ENCODE data around the gene SYNE4. TPM values are rescaled to one million over a fixed set of nuclear protein-coding genes. Genes with fewer than 3 reads are reported as not detected.
"Not testable (repeated sequence)": the region's sequence is repeated elsewhere in the genome, so short reads cannot be mapped to it uniquely, and the experiment has no call there.

Gene SYNE4
- total and polyA plus RNA-seq, 4 experiments from 2014 or later, result 0.25 to 5.0 (median 4.8) TPM; not detected in 1

GRCh38 chr19:35959040-35959967 is 49.3 kb downstream of the SYNE4 start:
- peak; percentile 85 to 87 (median 87) for DNase-seq
- Mint-ChIP-seq H3K27me3 (peaks cover 0 to 3% of the 10 kb centered on the region in 2 donors), H3K27ac (peak overlapping the region in 5 of 7 donors; percentile 29 to 77 (median 60)), H3K36me3 (no peaks in the 10 kb centered on the region), H3K4me1 (peaks cover 21 to 56% (median 32%) of the 10 kb centered on the region in 4 donors), H3K9me3 (peaks cover 0 to 5% (median 0%) of the 10 kb centered on the region in 8 donors), H3K4me3 (peak overlapping the region; percentile 66 to 87 (median 80))
- H3K27ac ChIP-seq (ENCODE audit: low read depth, low read length), result peak overlapping the region; percentile 36
- H3K27me3 ChIP-seq (ENCODE audit: insufficient read depth, low read length), result no peaks in the 10 kb centered on the region
- peaks cover 48% of the 10 kb centered on the region for H3K4me1 ChIP-seq (ENCODE audit: insufficient read depth, low read length)
- H3K9me3 ChIP-seq (ENCODE audit: control insufficient read depth in 1 of 2, low read length in 2 of 2), result no peaks in the 10 kb centered on the region
- peak overlapping the region; percentile 52 to 72 for H3K4me3 ChIP-seq (ENCODE audit: low read length in 2 of 2)
- no peaks in the 10 kb centered on the region for H3K36me3 ChIP-seq (ENCODE audit: insufficient read depth, low read length)
- CTCF ChIA-PET (ENCODE audit: partially characterized antibody), result interaction anchor here (0.7 to 2.1 kb wide), 30 partner anchors 8 to 311 kb away, joined by 3 to 11 read pairs (median 4); partner anchors contain the start of genes ALKBH6, COX6B1, PSENEN and SDHAF1
- intact Hi-C loops (cut with micrococcal nuclease), result loop anchor here (1.0 to 5.0 kb wide), 5 partner anchors 23 to 158 kb away; partner anchors contain the start of genes ALKBH6, LRFN3, SDHAF1 and TBCB
- POLR2A ChIA-PET (ENCODE audit: partially characterized antibody), result interaction anchor here (0.7 to 2.8 kb wide), 15 partner anchors 11 to 265 kb away, joined by 3 to 18 read pairs (median 4); partner anchors contain the start of genes ALKBH6, POLR2I, SDHAF1 and THAP8

- peak overlapping the region in 6 of 7 donors; percentile 30 to 75 (median 68) for H3K27ac Mint-ChIP-seq
- peaks cover 0 to 3% of the 10 kb centered on the region in 2 donors for H3K27me3 Mint-ChIP-seq
- H3K27ac ChIP-seq (ENCODE audit: low read depth, low read length), result peak overlapping the region; percentile 36
- H3K4me1 Mint-ChIP-seq, result peaks cover 26 to 62% (median 37%) of the 10 kb centered on the region in 4 donors
- H3K9me3 Mint-ChIP-seq, result peaks cover 0 to 5% (median 0%) of the 10 kb centered on the region in 8 donors
- intact Hi-C loops (cut with micrococcal nuclease), result loop anchor here (1.0 to 5.0 kb wide), 5 partner anchors 22 to 159 kb away; partner anchors contain the start of genes ALKBH6, LRFN3, SDHAF1 and TBCB
- no peaks in the 10 kb centered on the region for H3K27me3 ChIP-seq (ENCODE audit: insufficient read depth, low read length)
- H3K4me1 ChIP-seq (ENCODE audit: insufficient read depth, low read length), result peaks cover 54% of the 10 kb centered on the region
- ChIA-PET POLR2A (ENCODE audit: partially characterized antibody) (interaction anchor here (0.7 to 2.8 kb wide), 14 partner anchors 12 to 264 kb away, joined by 3 to 18 read pairs (median 4); partner anchors contain the start of genes ALKBH6, POLR2I, SDHAF1 and THAP8), CTCF (ENCODE audit: partially characterized antibody) (interaction anchor here (0.7 to 2.1 kb wide), 29 partner anchors 9 to 311 kb away, joined by 3 to 11 read pairs (median 4); partner anchors contain the start of genes ALKBH6, COX6B1, PSENEN and SDHAF1)
- peak overlapping the region; percentile 76 to 87 (median 78) for H3K4me3 Mint-ChIP-seq
- peak overlapping the region; percentile 29 to 72 for H3K4me3 ChIP-seq (ENCODE audit: low read length in 2 of 2)
- DNase-seq, result no peak
- no peaks in the 10 kb centered on the region for H3K36me3 ChIP-seq (ENCODE audit: insufficient read depth, low read length)
- H3K9me3 ChIP-seq (ENCODE audit: control insufficient read depth in 1 of 2, low read length in 2 of 2), result no peaks in the 10 kb centered on the region
- H3K36me3 Mint-ChIP-seq, result no peaks in the 10 kb centered on the region
Observed at GRCh38 chr19:35958660-35959039, 50.0 kb downstream of the SYNE4 start.

GRCh38 chr19:35957411-35957810 is 51.2 kb downstream of the SYNE4 start:
- not testable (repeated sequence) for H3K27me3 ChIP-seq (ENCODE audit: insufficient read depth, low read length); DNase-seq; H3K4me3 ChIP-seq (ENCODE audit: low read length in 2 of 2); H3K9me3 ChIP-seq (ENCODE audit: control insufficient read depth in 1 of 2, low read length in 2 of 2); H3K27me3 Mint-ChIP-seq; H3K9me3 Mint-ChIP-seq; H3K36me3 Mint-ChIP-seq; H3K36me3 ChIP-seq (ENCODE audit: insufficient read depth, low read length); H3K27ac ChIP-seq (ENCODE audit: low read depth, low read length)
- ChIA-PET POLR2A (ENCODE audit: partially characterized antibody) (interaction anchor here (1.9 to 2.6 kb wide), 2 partner anchors 12 to 37 kb away, joined by 12 to 18 read pairs; partner anchors contain the start of gene SDHAF1), CTCF (ENCODE audit: partially characterized antibody) (interaction anchor here (1.9 to 2.1 kb wide), 2 partner anchors 10 to 96 kb away, joined by 7 to 11 read pairs; partner anchors contain the start of gene THAP8)
- intact Hi-C loops (cut with micrococcal nuclease), result loop anchor here (5.0 kb wide), 1 partner anchor 160 kb away; the partner anchor contains the start of gene TBCB
- Mint-ChIP-seq H3K27ac (peak overlapping the region in 6 of 7 donors; percentile 66 to 94 (median 82)), H3K4me1 (peaks cover 34 to 75% (median 48%) of the 10 kb centered on the region in 4 donors), H3K4me3 (peak overlapping the region in 3 of 8 donors; percentile 6 to 33 (median 13))
- H3K4me1 ChIP-seq (ENCODE audit: insufficient read depth, low read length), result peaks cover 67% of the 10 kb centered on the region

DNA sequence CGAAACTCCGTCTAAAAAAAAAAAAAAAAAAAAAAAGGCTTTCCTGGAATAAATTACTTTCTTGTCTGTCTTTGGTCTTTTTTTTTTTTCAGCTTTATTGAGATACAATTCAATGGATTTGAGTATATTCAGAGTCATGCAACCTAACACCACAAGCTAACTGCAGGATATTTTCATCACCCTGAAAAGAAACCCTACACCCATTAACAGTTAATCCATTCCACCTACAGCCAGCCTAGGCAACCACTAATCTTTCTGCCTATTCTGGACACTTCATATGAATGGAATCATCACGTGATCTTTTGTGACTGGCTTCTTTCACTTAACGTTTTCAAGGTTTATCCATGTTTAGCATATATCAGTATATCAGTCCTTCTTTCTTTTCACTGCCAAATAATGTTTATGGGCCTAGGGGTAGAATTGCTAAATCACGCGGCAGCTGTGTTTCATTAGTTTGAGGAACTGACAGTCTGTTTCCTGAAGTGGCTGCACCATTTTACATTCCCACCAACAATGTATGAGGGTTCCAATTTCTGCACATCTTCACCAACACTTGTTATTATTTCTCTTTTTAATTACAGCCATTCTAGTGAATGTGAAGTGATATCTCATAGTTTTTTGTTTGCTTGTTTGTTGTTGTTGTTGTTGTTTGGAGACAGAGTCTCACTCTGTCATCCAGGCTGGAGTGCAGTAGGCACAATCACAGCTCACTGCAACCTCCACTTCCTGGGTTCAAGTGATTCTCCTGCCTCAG is 52.6 kb downstream of the SYNE4 start:
- H3K36me3 Mint-ChIP-seq, result no peaks in the 10 kb centered on the region
- Histone ChIP-seq H3K9me3 (ENCODE audit: control insufficient read depth in 1 of 2, low read length in 2 of 2) (no peaks in the 10 kb centered on the region), H3K27me3 (ENCODE audit: insufficient read depth, low read length) (no peaks in the 10 kb centered on the region), H3K27ac (ENCODE audit: low read depth, low read length) (no peak overlapping the region), H3K4me3 (ENCODE audit: low read length in 2 of 2) (no peak overlapping the region), H3K36me3 (ENCODE audit: insufficient read depth, low read length) (no peaks in the 10 kb centered on the region), H3K4me1 (ENCODE audit: insufficient read depth, low read length) (peaks cover 76% of the 10 kb centered on the region)
- H3K9me3 Mint-ChIP-seq, result peaks cover 0 to 5% (median 0%) of the 10 kb centered on the region in 8 donors
- H3K4me3 Mint-ChIP-seq, result peak overlapping the region in 4 of 8 donors; percentile 21 to 59 (median 42)
- ChIA-PET CTCF (ENCODE audit: partially characterized antibody) (interaction anchor here (1.2 kb wide), 2 partner anchors 74 to 208 kb away, joined by 3 read pairs; partner anchors contain the start of gene LIN37), POLR2A (ENCODE audit: partially characterized antibody) (interaction anchor here (0.6 kb wide), 1 partner anchor 25 kb away, joined by 4 read pairs; no protein-coding TSS in a partner anchor)
- H3K27ac Mint-ChIP-seq, result peak overlapping the region in 6 of 7 donors; percentile 58 to 90 (median 80)
- intact Hi-C loops (cut with micrococcal nuclease), result loop anchor here (5.0 kb wide), 1 partner anchor 161 kb away; the partner anchor contains the start of gene TBCB
- H3K27me3 Mint-ChIP-seq, result no peaks in the 10 kb centered on the region
- DNase-seq, result no peak
- H3K4me1 Mint-ChIP-seq, result peaks cover 40 to 88% (median 54%) of the 10 kb centered on the region in 4 donors

Other genes with a start within 250 kb of the SYNE4 start
- gene ARHGAP33, start 233.2 kb downstream of the SYNE4 start, total RNA-seq, result 10 to 100 TPM; 15.8 to 19.4 TPM
- under 1 TPM in 1 of 2 donors, not detected in 1; 0.29 TPM for gene ARHGAP33, start 233.2 kb downstream of the SYNE4 start, polyA plus RNA-seq
- not detected for gene PRODH2, start 196.0 kb downstream of the SYNE4 start, total RNA-seq
- not detected for gene PRODH2, start 196.0 kb downstream of the SYNE4 start, polyA plus RNA-seq
- not detected for gene NPHS1, start 156.3 kb downstream of the SYNE4 start, total RNA-seq
- gene NPHS1, start 156.3 kb downstream of the SYNE4 start, polyA plus RNA-seq, result not detected
- not detected for gene KIRREL2, start 151.9 kb downstream of the SYNE4 start, total RNA-seq
- under 1 TPM in 1 of 2 donors, not detected in 1; 0.08 TPM for gene KIRREL2, start 151.9 kb downstream of the SYNE4 start, polyA plus RNA-seq
- gene APLP1, start 140.2 kb downstream of the SYNE4 start, total RNA-seq, result not detected
- gene APLP1, start 140.2 kb downstream of the SYNE4 start, polyA plus RNA-seq, result under 1 TPM in 1 of 2 donors, not detected in 1; 0.70 TPM
- 10 to 100 TPM; 36.6 to 50.0 TPM for gene NFKBID, start 108.3 kb downstream of the SYNE4 start, total RNA-seq
- 1 to 10 TPM; 1.3 to 7.1 TPM for gene NFKBID, start 108.3 kb downstream of the SYNE4 start, polyA plus RNA-seq
- gene HCST, start 106.3 kb downstream of the SYNE4 start, total RNA-seq, result 10 to 100 TPM; 66.2 to 75.2 TPM
- gene HCST, start 106.3 kb downstream of the SYNE4 start, polyA plus RNA-seq, result 100 to 1,000 TPM; 567 to 684 TPM
- gene TYROBP, start 100.5 kb downstream of the SYNE4 start, total RNA-seq, result 10 to 100 TPM; 12.7 to 17.3 TPM
- gene TYROBP, start 100.5 kb downstream of the SYNE4 start, polyA plus RNA-seq, result 1 to 10 TPM; 2.3 to 2.5 TPM
- gene LRFN3, start 72.4 kb downstream of the SYNE4 start, total RNA-seq, result 10 to 100 TPM; 15.7 to 16.3 TPM
- 1 to 10 TPM in 1 of 2 donors, under 1 TPM in 1; 0.45 to 2.4 TPM for gene LRFN3, start 72.4 kb downstream of the SYNE4 start, polyA plus RNA-seq
- gene SDHAF1, start 13.6 kb downstream of the SYNE4 start, total RNA-seq, result 10 to 100 TPM; 25.7 to 25.8 TPM
- 10 to 100 TPM; 21.9 to 41.3 TPM for gene SDHAF1, start 13.6 kb downstream of the SYNE4 start, polyA plus RNA-seq
- 10 to 100 TPM; 50.9 to 51.0 TPM for gene ALKBH6, start 5.4 kb upstream of the SYNE4 start, total RNA-seq
- 10 to 100 TPM; 20.8 to 21.0 TPM for gene ALKBH6, start 5.4 kb upstream of the SYNE4 start, polyA plus RNA-seq
- gene CLIP3, start 24.1 kb upstream of the SYNE4 start, total RNA-seq, result 1 to 10 TPM; 2.4 TPM
- 1 to 10 TPM in 1 of 2 donors, under 1 TPM in 1; 0.37 to 1.5 TPM for gene CLIP3, start 24.1 kb upstream of the SYNE4 start, polyA plus RNA-seq
- gene THAP8, start 45.5 kb upstream of the SYNE4 start, total RNA-seq, result 1 to 10 TPM; 5.1 to 7.0 TPM
- 1 to 10 TPM; 4.0 to 8.6 TPM for gene THAP8, start 45.5 kb upstream of the SYNE4 start, polyA plus RNA-seq
- 1 to 10 TPM; 1.3 to 1.7 TPM for gene WDR62, start 46.1 kb upstream of the SYNE4 start, total RNA-seq
- gene WDR62, start 46.1 kb upstream of the SYNE4 start, polyA plus RNA-seq, result under 1 TPM in 1 of 2 donors, not detected in 1; 0.08 TPM
- gene OVOL3, start 102.3 kb upstream of the SYNE4 start, total RNA-seq, result not detected
- gene OVOL3, start 102.3 kb upstream of the SYNE4 start, polyA plus RNA-seq, result not detected
- gene POLR2I, start 106.1 kb upstream of the SYNE4 start, total RNA-seq, result 10 to 100 TPM; 52.4 to 55.0 TPM
- 100 to 1,000 TPM; 146 to 163 TPM for gene POLR2I, start 106.1 kb upstream of the SYNE4 start, polyA plus RNA-seq
- 100 to 1,000 TPM; 148 TPM for gene TBCB, start 106.7 kb upstream of the SYNE4 start, total RNA-seq
- gene TBCB, start 106.7 kb upstream of the SYNE4 start, polyA plus RNA-seq, result 100 to 1,000 TPM; 256 to 308 TPM
- 100 to 1,000 TPM; 255 to 259 TPM for gene CAPNS1, start 131.3 kb upstream of the SYNE4 start, total RNA-seq
- 100 to 1,000 TPM; 123 to 184 TPM for gene CAPNS1, start 131.3 kb upstream of the SYNE4 start, polyA plus RNA-seq
- not detected for gene COX7A1, start 143.6 kb upstream of the SYNE4 start, total RNA-seq
- not detected for gene COX7A1, start 143.6 kb upstream of the SYNE4 start, polyA plus RNA-seq
- 10 to 100 TPM in 1 of 2 experiments, 1 to 10 TPM in 1; 8.4 to 10.9 TPM for gene ZNF565, start 205.9 kb upstream of the SYNE4 start, total RNA-seq
- gene ZNF565, start 205.9 kb upstream of the SYNE4 start, polyA plus RNA-seq, result 1 to 10 TPM in 1 of 2 donors, under 1 TPM in 1; 0.76 to 6.1 TPM
- gene ZNF146, start 206.3 kb upstream of the SYNE4 start, total RNA-seq, result 10 to 100 TPM; 74.9 to 75.7 TPM
- 10 to 100 TPM; 39.1 to 84.9 TPM for gene ZNF146, start 206.3 kb upstream of the SYNE4 start, polyA plus RNA-seq